Measurements from ENCODE around the gene ABCD1.

DNA sequence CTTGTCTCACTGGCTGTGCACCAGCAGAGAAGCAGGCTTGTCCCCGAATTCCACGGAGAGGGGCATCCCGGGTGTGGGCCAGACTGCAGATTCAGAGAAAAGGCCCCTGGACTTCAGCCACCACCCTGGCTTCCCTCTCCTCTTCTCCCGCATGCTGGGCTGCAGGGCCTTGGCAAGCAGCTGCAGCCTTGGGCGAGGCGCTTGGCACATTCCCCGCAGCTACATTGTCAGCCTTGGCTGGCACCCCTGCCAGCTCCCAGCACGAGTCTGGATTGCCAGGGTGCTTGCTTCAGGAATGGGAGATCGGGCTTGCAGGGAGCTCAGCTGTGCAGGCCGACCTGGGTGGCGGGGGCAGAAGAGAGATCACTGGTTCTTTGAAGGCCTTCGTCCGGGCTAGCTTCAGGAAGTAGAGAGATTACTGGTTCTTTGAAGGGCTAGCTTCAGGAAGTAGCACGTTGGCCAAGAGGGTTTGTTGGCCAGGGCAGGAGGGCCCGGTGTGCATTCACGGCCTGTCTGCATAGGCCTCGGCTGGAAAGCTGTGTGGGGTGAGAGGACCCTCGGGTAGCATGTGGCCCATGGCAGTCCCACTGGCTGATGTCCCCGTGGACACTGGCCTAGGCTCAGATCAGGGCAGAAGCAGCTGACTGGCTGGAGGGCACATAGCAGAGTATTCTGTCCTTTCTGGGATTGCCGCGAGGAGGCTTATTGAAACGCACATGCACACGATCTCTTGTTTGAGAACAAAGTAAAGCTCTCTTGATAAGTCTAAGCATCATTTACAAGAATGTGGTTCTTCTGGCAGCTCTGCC is 2.7 kb downstream of the ABCD1 start:
- TF ChIP-seq, protein P1, sequence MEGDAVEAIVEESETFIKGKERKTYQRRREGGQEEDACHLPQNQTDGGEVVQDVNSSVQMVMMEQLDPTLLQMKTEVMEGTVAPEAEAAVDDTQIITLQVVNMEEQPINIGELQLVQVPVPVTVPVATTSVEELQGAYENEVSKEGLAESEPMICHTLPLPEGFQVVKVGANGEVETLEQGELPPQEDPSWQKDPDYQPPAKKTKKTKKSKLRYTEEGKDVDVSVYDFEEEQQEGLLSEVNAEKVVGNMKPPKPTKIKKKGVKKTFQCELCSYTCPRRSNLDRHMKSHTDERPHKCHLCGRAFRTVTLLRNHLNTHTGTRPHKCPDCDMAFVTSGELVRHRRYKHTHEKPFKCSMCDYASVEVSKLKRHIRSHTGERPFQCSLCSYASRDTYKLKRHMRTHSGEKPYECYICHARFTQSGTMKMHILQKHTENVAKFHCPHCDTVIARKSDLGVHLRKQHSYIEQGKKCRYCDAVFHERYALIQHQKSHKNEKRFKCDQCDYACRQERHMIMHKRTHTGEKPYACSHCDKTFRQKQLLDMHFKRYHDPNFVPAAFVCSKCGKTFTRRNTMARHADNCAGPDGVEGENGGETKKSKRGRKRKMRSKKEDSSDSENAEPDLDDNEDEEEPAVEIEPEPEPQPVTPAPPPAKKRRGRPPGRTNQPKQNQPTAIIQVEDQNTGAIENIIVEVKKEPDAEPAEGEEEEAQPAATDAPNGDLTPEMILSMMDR (conservative IDR thresholded peaks at IDR 0.05) = no peak
- TF ChIP-seq ZFX (IDR thresholded peaks at IDR 0.05) = peak; percentile 23; the same call in 1 of the 2 replicates
